Upper lobe of left lung (tissue), 6 donors: ENCODE data around the gene IL17RD. TPM values are rescaled to one million over a fixed set of nuclear protein-coding genes. Genes with fewer than 3 reads are reported as not detected.

Experiments used
- ATAC-seq, 2 donors: fragments of 200-7000 bp; cut with Tn5 transposase; one replicate each; pipeline ENCODE4 v1.9.1; 2022; ENCODE audit warnings: mild to moderate bottlenecking in 2 of 2, moderate library complexity in 2 of 2; ENCODE audit not compliant: low FRiP score in 2 of 2
- DNase-seq, 2 donors: peaks; one replicate each; pipeline ENCODE4 v3.0.0-alpha.2; 2019 to 2020
- H3K27ac ChIP-seq, 4 donors: fragments of 200-600 bp; sonication (generic); one replicate each; pipeline ENCODE4 v1.5.1; 2016 to 2019
- H3K27me3 ChIP-seq, 4 donors: fragments of 200-600 bp; sonication (generic); one replicate each; pipeline ENCODE4 v1.5.1; 2017 to 2019
- H3K36me3 ChIP-seq, 4 donors: fragments of 200-600 bp; sonication (generic); one replicate each; pipeline ENCODE4 v1.5.1; 2016 to 2019
- H3K4me1 ChIP-seq, 4 donors: fragments of 200-600 bp; sonication (generic); one replicate each; pipeline ENCODE4 v1.5.1; 2018 to 2019
- H3K4me3 ChIP-seq, 4 donors: fragments of 200-600 bp; sonication (generic); one replicate each; pipeline ENCODE4 v1.5.1; 2017 to 2019; ENCODE audit warnings: mild to moderate bottlenecking in 2 of 4, moderate library complexity in 1 of 4
- H3K9me3 ChIP-seq, 4 donors: fragments of 200-600 bp; sonication (generic); one replicate each; pipeline ENCODE4 v1.5.1; 2018 to 2019
- CTCF ChIP-seq, 6 experiments: fragments of 450-650 bp in 4 of 6; fragments of 200-600 bp in 2 of 6; sonication (generic) in 2 of 6; IDR thresholded peaks; one replicate each; pipeline ENCODE4 v1.5.1; 2016 to 2019; ENCODE audit warnings: antibody characterized with exemption in 6 of 6
- EP300 ChIP-seq, 4 donors: sonication (generic); formaldehyde crosslinking; IDR thresholded peaks; one replicate each; pipeline ENCODE4 v1.5.1; 2017; ENCODE audit warnings: antibody characterized with exemption in 4 of 4, control low read depth in 2 of 4
- POLR2A ChIP-seq, 4 donors: fragments of 450-650 bp; IDR thresholded peaks; one replicate each; pipeline ENCODE4 v1.5.1; 2016 to 2017; ENCODE audit warnings: antibody characterized with exemption in 4 of 4, mild to moderate bottlenecking in 2 of 4
- POLR2AphosphoS5 ChIP-seq, 2 donors: sonication (generic); formaldehyde crosslinking; IDR thresholded peaks; one replicate each; pipeline ENCODE4 v1.5.1; 2017; ENCODE audit warnings: antibody characterized with exemption in 2 of 2
- WGBS, 2 donors: methylation state at CpG; one replicate each; pipeline ENCODE4 v1.1.5; 2017 to 2018; 5-methylcytosine and 5-hydroxymethylcytosine counted together
- total RNA-seq, 6 donors: library from RNA; depleted of rRNA in 4 of 6; stranded (reverse); fragments of >200 nt in 4 of 6; gene quantifications; one replicate each; pipeline versions ENCODE4 v1.1.0 to v1.2.1, GENCODE V29; 2016 to 2021
- donor health status: DM: no; HTN: no; CAD: no; lungs with moderate emphysema.
- donor health status: DM: no; HTN: yes; CAD: no; lungs with severe emphysema.

Gene IL17RD
- total RNA-seq, 6 donors from 2014 or later: under 0.01 to 2.7 (median 0.49) TPM

GRCh38 chr3:57053122-57053521, 112.0 kb downstream of the IL17RD start:
- H3K4me3 ChIP-seq: no peak overlapping the region
- TF ChIP-seq EP300 (IDR thresholded peaks at IDR 0.05) (no peak), POLR2AphosphoS5 (IDR thresholded peaks at IDR 0.05) (no peak), CTCF (IDR thresholded peaks at IDR 0.05) (no peak), POLR2A (IDR thresholded peaks at IDR 0.05) (no peak)
- no peaks in the 10 kb centered on the region for H3K4me1 ChIP-seq
- H3K36me3 ChIP-seq: no peaks in the 10 kb centered on the region
- H3K9me3 ChIP-seq: no peaks in the 10 kb centered on the region
- ATAC-seq (no peak), DNase-seq (no peak)
- no peak overlapping the region for H3K27ac ChIP-seq
- no peaks in the 10 kb centered on the region for H3K27me3 ChIP-seq
- 91 to 92% methylated on average over 6 of the region's 6 CpGs for WGBS, 2 donors

- ATAC-seq: no peak
- no peak overlapping the region for H3K27ac ChIP-seq
- no peaks in the 10 kb centered on the region for H3K4me1 ChIP-seq
- no peaks in the 10 kb centered on the region for H3K9me3 ChIP-seq
- no peaks in the 10 kb centered on the region for H3K27me3 ChIP-seq
- WGBS, 2 donors: 87 to 91% methylated on average over 5 of the region's 5 CpGs
- no peak overlapping the region for H3K4me3 ChIP-seq
- no peaks in the 10 kb centered on the region for H3K36me3 ChIP-seq
- TF ChIP-seq CTCF (IDR thresholded peaks at IDR 0.05): no peak
- no peak for TF ChIP-seq EP300 (IDR thresholded peaks at IDR 0.05)
- no peak for TF ChIP-seq POLR2A (IDR thresholded peaks at IDR 0.05)
- no peak for TF ChIP-seq POLR2AphosphoS5 (IDR thresholded peaks at IDR 0.05)
- no peak for DNase-seq
These were observed 112.5 kb downstream of the IL17RD start for GRCh38 chr3:57052662-57053061.

GRCh38 chr3:57048728-57049127, 116.4 kb downstream of the IL17RD start:
- H3K4me3 ChIP-seq: no peak overlapping the region
- H3K4me1 ChIP-seq: no peaks in the 10 kb centered on the region
- WGBS, 2 donors: 64 to 88% methylated on average over 3 to 4 of the region's 4 CpGs
- no peak for ATAC-seq
- H3K9me3 ChIP-seq: no peaks in the 10 kb centered on the region
- H3K36me3 ChIP-seq: no peaks in the 10 kb centered on the region
- H3K27ac ChIP-seq: no peak overlapping the region
- no peak for TF ChIP-seq EP300 (IDR thresholded peaks at IDR 0.05)
- no peak for TF ChIP-seq POLR2AphosphoS5 (IDR thresholded peaks at IDR 0.05)
- no peak for TF ChIP-seq POLR2A (IDR thresholded peaks at IDR 0.05)
- no peak for DNase-seq
- H3K27me3 ChIP-seq: no peaks in the 10 kb centered on the region

- H3K27ac ChIP-seq: no peak overlapping the region
- H3K9me3 ChIP-seq: no peaks in the 10 kb centered on the region
- TF ChIP-seq EP300 (IDR thresholded peaks at IDR 0.05) (no peak), POLR2AphosphoS5 (IDR thresholded peaks at IDR 0.05) (no peak), POLR2A (IDR thresholded peaks at IDR 0.05) (no peak), CTCF (IDR thresholded peaks at IDR 0.05) (no peak)
- H3K27me3 ChIP-seq: no peaks in the 10 kb centered on the region
- no peak for DNase-seq
- no peak overlapping the region for H3K4me3 ChIP-seq
- ATAC-seq: peak in 1 of 2 donors; percentile 92
- no peaks in the 10 kb centered on the region for H3K36me3 ChIP-seq
- no peaks in the 10 kb centered on the region for H3K4me1 ChIP-seq
- 55 to 65% methylated on average over 8 of the region's 8 CpGs for WGBS, 2 donors
These were observed 117.0 kb downstream of the IL17RD start for GRCh38 chr3:57048052-57048671.

GRCh38 chr3:57046101-57046765, 118.9 kb downstream of the IL17RD start:
- 65 to 79% methylated on average over 6 to 7 of the region's 7 CpGs for WGBS, 2 donors
- DNase-seq: no peak
- no peak overlapping the region for H3K27ac ChIP-seq
- no peaks in the 10 kb centered on the region for H3K27me3 ChIP-seq
- no peak overlapping the region for H3K4me3 ChIP-seq
- H3K4me1 ChIP-seq: no peaks in the 10 kb centered on the region
- TF ChIP-seq POLR2A (IDR thresholded peaks at IDR 0.05) (no peak), POLR2AphosphoS5 (IDR thresholded peaks at IDR 0.05) (no peak)
- ATAC-seq: no peak
- H3K36me3 ChIP-seq: no peaks in the 10 kb centered on the region
- no peaks in the 10 kb centered on the region for H3K9me3 ChIP-seq

- Histone ChIP-seq H3K4me3 (no peak overlapping the region), H3K9me3 (no peaks in the 10 kb centered on the region), H3K36me3 (no peaks in the 10 kb centered on the region), H3K27me3 (no peaks in the 10 kb centered on the region), H3K27ac (no peak overlapping the region), H3K4me1 (no peaks in the 10 kb centered on the region)
- TF ChIP-seq POLR2AphosphoS5 (IDR thresholded peaks at IDR 0.05) (no peak), EP300 (IDR thresholded peaks at IDR 0.05) (no peak), POLR2A (IDR thresholded peaks at IDR 0.05) (no peak), CTCF (IDR thresholded peaks at IDR 0.05) (no peak)
- DNase-seq (no peak), ATAC-seq (no peak)
- WGBS, 2 donors: 0% methylated on average over 1 of the region's 1 CpG
These were observed 121.6 kb downstream of the IL17RD start for GRCh38 chr3:57043518-57043917.
